ENCODE results near the gene BAHCC1. TPM values are rescaled to one million over a fixed set of nuclear protein-coding genes. Genes with fewer than 3 reads are reported as not detected.

Gene BAHCC1
- total RNA-seq, 1 experiment from 2014 or later = 74.2 TPM

DNA sequence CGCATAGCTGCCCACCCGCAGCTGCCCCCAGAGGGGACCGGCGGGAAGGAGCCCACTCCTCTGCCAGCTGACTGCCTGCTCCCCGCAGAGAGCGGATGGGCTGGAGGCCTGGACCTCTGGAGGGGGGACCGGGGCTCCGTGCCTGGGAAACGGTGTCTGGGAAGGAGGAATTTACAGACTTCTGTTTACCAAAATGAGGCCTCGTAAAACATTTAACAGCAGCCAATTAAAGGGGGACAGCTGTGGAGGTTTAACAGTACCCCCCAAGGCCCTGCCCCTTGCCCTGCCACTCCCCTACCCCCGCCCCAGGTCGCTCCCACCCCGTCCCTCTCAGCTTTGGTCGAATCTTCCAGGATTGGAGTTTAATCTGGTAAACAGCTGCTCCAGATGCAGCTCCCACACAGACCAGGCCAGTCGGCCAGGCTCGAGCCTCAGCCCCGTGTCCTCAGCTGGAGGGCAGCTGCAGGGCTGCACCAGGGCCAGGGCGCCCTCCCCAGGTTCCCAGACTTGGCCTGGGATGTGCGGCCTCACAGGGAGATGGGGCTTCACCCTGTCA, 41.1 kb downstream of the BAHCC1 start:
- intact Hi-C loops (cut with micrococcal nuclease; ENCODE audit: unreplicated experiment) = no loop called here
- ChIA-PET CTCF (no interaction called here), POLR2A (ENCODE audit: low non-redundant PET) (interaction anchor here (0.6 kb wide), 1 partner anchor 41 kb away, joined by 3 read pairs; no protein-coding TSS in a partner anchor)
- Histone ChIP-seq H3K27me3 (replicated peaks; ENCODE audit: insufficient read depth, low read depth, low read length, poor library complexity) (no peaks in the 10 kb centered on the region), H3K9me3 (ENCODE audit: low read depth, low read length, poor library complexity, severe bottlenecking) (no peaks in the 10 kb centered on the region), H3K4me3 (ENCODE audit: low read depth, low read length, poor library complexity, severe bottlenecking) (no peak overlapping the region), H3K36me3 (ENCODE audit: insufficient read depth, low read length, poor library complexity, severe bottlenecking) (no peaks in the 10 kb centered on the region), H3K4me1 (ENCODE audit: insufficient read depth, low read length, poor library complexity, severe bottlenecking) (peaks cover 19% of the 10 kb centered on the region), H3K27ac (ENCODE audit: low read depth, low read length, poor library complexity, severe bottlenecking) (peak overlapping the region; percentile 23)
- no peak for DNase-seq (ENCODE audit: low spot score)
- TF ChIP-seq, protein P1, sequence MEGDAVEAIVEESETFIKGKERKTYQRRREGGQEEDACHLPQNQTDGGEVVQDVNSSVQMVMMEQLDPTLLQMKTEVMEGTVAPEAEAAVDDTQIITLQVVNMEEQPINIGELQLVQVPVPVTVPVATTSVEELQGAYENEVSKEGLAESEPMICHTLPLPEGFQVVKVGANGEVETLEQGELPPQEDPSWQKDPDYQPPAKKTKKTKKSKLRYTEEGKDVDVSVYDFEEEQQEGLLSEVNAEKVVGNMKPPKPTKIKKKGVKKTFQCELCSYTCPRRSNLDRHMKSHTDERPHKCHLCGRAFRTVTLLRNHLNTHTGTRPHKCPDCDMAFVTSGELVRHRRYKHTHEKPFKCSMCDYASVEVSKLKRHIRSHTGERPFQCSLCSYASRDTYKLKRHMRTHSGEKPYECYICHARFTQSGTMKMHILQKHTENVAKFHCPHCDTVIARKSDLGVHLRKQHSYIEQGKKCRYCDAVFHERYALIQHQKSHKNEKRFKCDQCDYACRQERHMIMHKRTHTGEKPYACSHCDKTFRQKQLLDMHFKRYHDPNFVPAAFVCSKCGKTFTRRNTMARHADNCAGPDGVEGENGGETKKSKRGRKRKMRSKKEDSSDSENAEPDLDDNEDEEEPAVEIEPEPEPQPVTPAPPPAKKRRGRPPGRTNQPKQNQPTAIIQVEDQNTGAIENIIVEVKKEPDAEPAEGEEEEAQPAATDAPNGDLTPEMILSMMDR (conservative IDR thresholded peaks at IDR 0.05; ENCODE audit: low read depth, low read length) = no peak
- TF ChIP-seq EZH2 (IDR thresholded peaks at IDR 0.05; ENCODE audit: borderline replicate concordance, low read depth, low read length, poor library complexity, severe bottlenecking) = no peak
- no TSS peak for BruUV-seq (replicated peaks)

DNA sequence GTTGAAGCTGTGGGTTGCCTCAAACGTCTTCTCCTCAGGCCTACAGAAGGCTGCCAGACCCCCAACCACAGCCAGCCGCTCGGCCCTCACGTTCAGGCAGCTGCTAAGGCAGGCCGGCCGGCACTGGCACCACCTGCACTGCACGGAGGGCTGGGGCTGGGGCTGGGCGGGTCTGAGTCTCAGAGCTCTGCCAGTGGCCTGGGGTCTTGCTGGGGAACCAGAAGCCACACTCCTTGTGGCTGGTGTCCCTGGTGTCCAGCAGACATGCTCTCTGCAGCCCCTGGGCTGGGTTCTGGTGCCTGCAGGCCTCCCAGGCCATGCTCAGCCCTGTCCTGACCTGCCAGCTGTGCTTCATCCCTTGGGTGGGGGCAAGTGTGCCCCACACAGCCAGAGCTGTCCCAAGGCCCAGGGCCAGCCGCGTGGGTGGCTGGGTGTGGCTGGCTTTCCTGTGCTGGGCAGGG, 42.0 kb downstream of the BAHCC1 start:
- H3K4me1 ChIP-seq (ENCODE audit: insufficient read depth, low read length, poor library complexity, severe bottlenecking) = peaks cover 19% of the 10 kb centered on the region
- TF ChIP-seq, protein P1 (conservative IDR thresholded peaks at IDR 0.05; ENCODE audit: low read depth, low read length) = no peak
- no peak for TF ChIP-seq EZH2 (IDR thresholded peaks at IDR 0.05; ENCODE audit: borderline replicate concordance, low read depth, low read length, poor library complexity, severe bottlenecking)
- CTCF ChIA-PET = no interaction called here
- POLR2A ChIA-PET (ENCODE audit: low non-redundant PET) = no interaction called here
- intact Hi-C loops (cut with micrococcal nuclease; ENCODE audit: unreplicated experiment) = no loop called here
- no TSS peak for BruUV-seq (replicated peaks)
- no peak for DNase-seq (ENCODE audit: low spot score)
- peaks cover 4% of the 10 kb centered on the region for H3K36me3 ChIP-seq (ENCODE audit: insufficient read depth, low read length, poor library complexity, severe bottlenecking)
- peak overlapping the region; percentile 59 for H3K27ac ChIP-seq (ENCODE audit: low read depth, low read length, poor library complexity, severe bottlenecking)
- no peaks in the 10 kb centered on the region for H3K27me3 ChIP-seq (replicated peaks; ENCODE audit: insufficient read depth, low read depth, low read length, poor library complexity)
- H3K9me3 ChIP-seq (ENCODE audit: low read depth, low read length, poor library complexity, severe bottlenecking) = no peaks in the 10 kb centered on the region
- H3K4me3 ChIP-seq (ENCODE audit: low read depth, low read length, poor library complexity, severe bottlenecking) = no peak overlapping the region

DNA sequence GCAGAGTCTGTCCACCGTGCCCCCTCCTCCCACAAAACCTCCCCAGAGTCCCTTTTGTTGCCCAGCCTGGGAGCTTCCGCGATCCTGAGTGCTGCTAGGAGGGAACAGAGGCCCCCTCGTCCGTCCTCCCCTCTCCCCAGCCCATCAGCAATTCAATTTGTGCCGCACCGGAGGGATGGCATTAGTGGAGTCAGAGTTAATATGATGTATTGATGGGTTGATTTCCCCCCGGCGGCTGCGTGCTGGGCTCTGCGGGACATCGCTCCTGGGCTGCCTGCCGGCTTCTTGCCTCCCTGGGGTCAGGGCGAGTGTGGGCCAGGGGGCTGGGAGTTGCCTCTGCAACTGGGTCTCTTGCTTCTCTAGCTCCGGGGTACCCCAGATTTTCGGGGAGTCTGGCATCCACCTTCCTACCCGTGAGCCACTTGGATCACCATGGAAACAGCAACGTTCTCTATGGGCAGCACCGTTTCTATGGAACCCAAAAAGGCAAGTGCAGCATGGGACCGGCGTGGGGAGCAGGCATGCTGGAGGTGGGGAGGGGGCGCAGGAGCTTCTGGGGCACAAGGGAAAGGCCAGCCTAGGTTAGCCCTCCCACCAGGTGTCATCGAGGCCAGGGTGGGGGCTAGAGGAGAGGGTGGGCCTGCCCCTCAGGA, 42.9 kb downstream of the BAHCC1 start:
- no TSS peak for BruUV-seq (replicated peaks)
- peaks cover 10% of the 10 kb centered on the region for H3K36me3 ChIP-seq (ENCODE audit: insufficient read depth, low read length, poor library complexity, severe bottlenecking)
- H3K9me3 ChIP-seq (ENCODE audit: low read depth, low read length, poor library complexity, severe bottlenecking) = no peaks in the 10 kb centered on the region
- H3K27me3 ChIP-seq (replicated peaks; ENCODE audit: insufficient read depth, low read depth, low read length, poor library complexity) = no peaks in the 10 kb centered on the region
- H3K4me1 ChIP-seq (ENCODE audit: insufficient read depth, low read length, poor library complexity, severe bottlenecking) = peaks cover 19% of the 10 kb centered on the region
- ChIA-PET CTCF (no interaction called here), POLR2A (ENCODE audit: low non-redundant PET) (no interaction called here)
- no peak for DNase-seq (ENCODE audit: low spot score)
- no peak overlapping the region for H3K27ac ChIP-seq (ENCODE audit: low read depth, low read length, poor library complexity, severe bottlenecking)
- intact Hi-C loops (cut with micrococcal nuclease; ENCODE audit: unreplicated experiment) = no loop called here
- TF ChIP-seq, protein P1 (conservative IDR thresholded peaks at IDR 0.05; ENCODE audit: low read depth, low read length) = no peak
- no peak for TF ChIP-seq EZH2 (IDR thresholded peaks at IDR 0.05; ENCODE audit: borderline replicate concordance, low read depth, low read length, poor library complexity, severe bottlenecking)
- H3K4me3 ChIP-seq (ENCODE audit: low read depth, low read length, poor library complexity, severe bottlenecking) = no peak overlapping the region
